ENCODE data around the gene FGFR1OP2.
"Not testable (repeated sequence)": the region's sequence is repeated elsewhere in the genome, so short reads cannot be mapped to it uniquely, and the experiment has no call there.

FGFR1OP2 gene
- 68.3 to 143 (median 83.7) reads per million in 9 experiments for total RNA-seq

DNA sequence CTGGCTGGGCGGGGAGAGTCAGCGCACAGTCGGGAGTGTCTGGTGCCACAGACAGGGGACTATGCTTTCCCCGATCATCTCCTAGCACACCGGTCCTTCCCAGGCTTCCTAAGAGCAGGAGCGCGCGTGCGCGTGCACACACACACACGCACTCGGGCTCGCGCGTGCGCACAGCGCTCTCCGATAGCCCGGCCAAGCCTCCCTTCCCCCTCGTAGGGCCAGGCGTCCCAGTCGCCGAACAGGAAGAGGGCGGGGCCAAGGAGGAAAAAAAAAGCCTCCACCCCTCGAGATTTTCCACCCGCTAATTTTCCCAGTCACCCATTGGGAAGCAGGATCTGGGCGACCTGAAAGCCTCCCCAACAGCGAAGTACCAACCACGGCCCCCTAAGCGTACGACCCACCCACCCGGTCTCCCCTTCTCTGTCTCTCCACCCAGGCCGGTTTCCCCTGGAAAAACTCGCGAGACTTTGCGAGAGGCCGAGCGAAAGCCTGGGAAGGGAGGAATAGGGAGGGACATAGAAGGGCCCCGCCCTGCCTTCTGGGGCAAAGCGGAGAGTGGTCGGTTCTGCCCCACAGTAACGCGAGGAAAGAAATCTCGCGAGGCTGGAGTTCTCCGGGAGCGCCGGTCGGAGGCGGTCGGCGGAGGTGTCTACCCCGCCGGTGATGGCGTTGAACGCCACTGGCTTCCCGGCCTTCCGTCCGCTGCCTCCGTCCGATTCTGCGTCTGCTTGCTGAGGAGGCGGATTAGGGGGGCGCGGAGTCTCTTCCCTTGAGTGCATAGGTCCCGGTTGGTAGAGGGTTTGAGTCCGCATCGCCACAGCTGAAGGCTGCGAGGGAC, at the start of gene FGFR1OP2, which contains the start of gene INTS13:
Gene FGFR1OP2 (plus strand): TSS at position 608 of the 838 bp plus-strand sequence. CDS start 15,689 bp downstream, outside the sequence.
Gene INTS13 (minus strand): TSS at position 119 of the 838 bp plus-strand sequence. CDS start 1,178 bp downstream, outside the sequence.
- no peaks in the 10 kb centered on the region for H3K9me3 Mint-ChIP-seq
- DNase-seq (peak; percentile 94 to 96 (median 95)), ATAC-seq (replicated peaks) (peak; percentile 89)
- H3K4me1 Mint-ChIP-seq (ENCODE audit: low read depth in 2 of 2): peaks cover 39 to 77% of the 10 kb centered on the region in 2 donors
- H3K27me3 Mint-ChIP-seq: no peaks in the 10 kb centered on the region
- H3K36me3 Mint-ChIP-seq (ENCODE audit: insufficient read depth): peaks cover 24% of the 10 kb centered on the region
- peak within 1 kb of the TSS; percentile 95 to 99 for H3K27ac Mint-ChIP-seq
- peak within 1 kb of the TSS; percentile 92 to 94 for H3K4me3 Mint-ChIP-seq

DNA sequence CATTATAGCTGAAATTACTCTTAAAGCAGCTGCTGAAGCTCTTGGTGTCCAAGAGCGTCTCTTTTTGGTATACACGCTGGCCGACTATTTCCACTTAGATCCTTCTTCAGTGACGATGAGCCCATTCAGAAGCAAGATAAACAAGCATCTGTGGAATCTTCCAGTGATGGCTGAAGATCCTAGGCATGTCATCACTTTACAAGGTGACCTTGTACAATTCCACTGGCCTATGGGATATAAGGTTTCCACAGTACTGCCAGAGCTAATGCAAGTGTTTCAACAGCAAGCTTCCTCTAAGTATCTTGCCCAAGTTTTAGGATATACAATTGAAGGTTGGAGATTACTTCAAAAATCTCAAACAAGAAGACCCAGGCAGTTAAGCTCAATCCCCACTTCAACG, 47.5 kb upstream of the FGFR1OP2 start:
- ATAC-seq (replicated peaks) (no peak), DNase-seq (no peak)
- H3K36me3 Mint-ChIP-seq (ENCODE audit: insufficient read depth): peaks cover 3% of the 10 kb centered on the region
- H3K9me3 Mint-ChIP-seq: no peaks in the 10 kb centered on the region
- no peak overlapping the region for H3K4me3 Mint-ChIP-seq
- no peaks in the 10 kb centered on the region for H3K27me3 Mint-ChIP-seq
- H3K27ac Mint-ChIP-seq: no peak overlapping the region
- H3K4me1 Mint-ChIP-seq (ENCODE audit: low read depth in 2 of 2): no peaks in the 10 kb centered on the region

DNA sequence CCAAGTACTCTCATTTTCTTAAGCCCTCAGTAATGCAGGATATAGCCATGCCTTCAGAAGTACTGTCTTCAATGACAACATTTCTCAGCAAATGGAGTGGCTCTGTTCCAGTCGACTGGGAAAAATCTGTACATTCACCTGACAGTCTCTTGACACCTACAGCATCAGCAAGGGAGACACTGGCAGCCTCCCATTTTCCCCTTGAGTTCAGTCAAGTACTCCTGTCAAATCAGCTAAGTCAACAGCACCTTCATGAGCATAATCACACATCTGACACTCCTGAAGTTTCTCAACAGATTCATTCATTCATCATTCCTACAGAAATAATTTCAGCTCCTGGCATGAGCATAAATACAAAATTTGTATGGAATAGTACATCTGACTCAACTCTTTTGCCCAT, 46.6 kb upstream of the FGFR1OP2 start:
- H3K36me3 Mint-ChIP-seq (ENCODE audit: insufficient read depth): peaks cover 3% of the 10 kb centered on the region
- H3K27me3 Mint-ChIP-seq: no peaks in the 10 kb centered on the region
- H3K4me3 Mint-ChIP-seq: no peak overlapping the region
- H3K4me1 Mint-ChIP-seq (ENCODE audit: low read depth in 2 of 2): no peaks in the 10 kb centered on the region
- no peak overlapping the region for H3K27ac Mint-ChIP-seq
- ATAC-seq (replicated peaks): no peak
- DNase-seq: no peak
- H3K9me3 Mint-ChIP-seq: no peaks in the 10 kb centered on the region

DNA sequence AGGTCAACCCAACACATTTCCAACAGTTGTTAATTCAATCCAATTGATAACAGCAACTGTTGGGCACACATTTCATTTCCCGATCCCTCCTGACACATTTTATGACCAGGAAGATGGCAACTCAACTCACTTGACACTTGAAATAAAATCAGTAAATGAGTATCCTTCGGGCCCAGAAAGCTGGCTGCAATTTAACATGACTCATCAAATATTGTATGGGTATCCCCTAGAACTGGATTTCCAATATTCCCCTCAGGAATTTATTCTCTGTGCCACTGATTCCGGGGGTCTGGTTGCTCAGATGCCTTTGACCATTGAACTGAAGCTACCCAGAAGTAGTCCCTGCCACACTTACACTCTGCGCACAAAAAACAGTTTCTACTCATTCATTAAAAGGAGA, 42.6 kb upstream of the FGFR1OP2 start:
- ATAC-seq (replicated peaks) (no peak), DNase-seq (no peak)
- Mint-ChIP-seq H3K27me3 (no peaks in the 10 kb centered on the region), H3K9me3 (no peaks in the 10 kb centered on the region), H3K4me1 (ENCODE audit: low read depth in 2 of 2) (peaks cover 0 to 1% of the 10 kb centered on the region in 2 donors), H3K4me3 (no peak overlapping the region), H3K36me3 (ENCODE audit: insufficient read depth) (peaks cover 7% of the 10 kb centered on the region), H3K27ac (no peak overlapping the region)

DNA sequence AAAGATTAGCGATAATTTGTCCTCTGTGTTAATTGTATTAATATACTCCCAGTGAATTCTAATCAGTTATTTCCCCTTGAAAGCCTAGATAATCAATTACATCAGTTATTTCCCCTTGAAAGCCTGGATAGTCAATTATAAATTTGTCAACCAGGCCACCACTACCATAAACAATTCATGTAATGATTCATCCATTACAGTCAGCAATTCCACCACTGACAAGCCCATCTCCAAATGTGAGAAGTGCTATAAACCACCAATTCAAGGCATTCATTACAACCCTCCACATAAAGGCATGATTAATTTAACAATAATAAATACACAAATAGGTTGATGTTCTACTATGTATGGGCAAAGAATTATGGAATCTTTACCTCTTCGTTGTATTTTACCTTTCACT, 41.4 kb upstream of the FGFR1OP2 start:
- ATAC-seq (replicated peaks): no peak
- DNase-seq: no peak
- Mint-ChIP-seq H3K36me3 (ENCODE audit: insufficient read depth) (peaks cover 7% of the 10 kb centered on the region), H3K9me3 (no peaks in the 10 kb centered on the region), H3K27ac (no peak overlapping the region), H3K4me1 (ENCODE audit: low read depth in 2 of 2) (peaks cover 1 to 3% of the 10 kb centered on the region in 2 donors), H3K4me3 (no peak overlapping the region), H3K27me3 (no peaks in the 10 kb centered on the region)

DNA sequence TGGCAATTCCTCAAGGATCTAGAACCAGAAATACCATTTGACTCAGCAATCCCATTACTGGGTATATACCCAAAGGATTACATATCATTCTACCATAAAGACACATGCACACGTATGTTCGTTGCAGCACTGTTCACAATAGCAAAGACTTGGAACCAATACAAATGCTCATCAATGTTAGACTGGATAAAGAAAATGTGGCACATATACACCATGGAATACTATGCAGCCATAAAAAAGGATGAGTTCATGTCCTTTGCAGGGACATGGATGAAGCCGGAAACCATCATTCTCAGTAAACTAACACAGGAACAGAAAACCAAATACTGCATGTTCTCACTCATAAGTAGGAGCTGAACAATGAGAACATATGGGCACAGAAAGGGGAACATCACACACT, 34.9 kb upstream of the FGFR1OP2 start:
- H3K4me3 Mint-ChIP-seq; ATAC-seq (replicated peaks); DNase-seq; H3K27ac Mint-ChIP-seq; H3K9me3 Mint-ChIP-seq; H3K27me3 Mint-ChIP-seq: not testable (repeated sequence)
- H3K36me3 Mint-ChIP-seq (ENCODE audit: insufficient read depth): peaks cover 41% of the 10 kb centered on the region
- peaks cover 1 to 16% of the 10 kb centered on the region in 2 donors for H3K4me1 Mint-ChIP-seq (ENCODE audit: low read depth in 2 of 2)

DNA sequence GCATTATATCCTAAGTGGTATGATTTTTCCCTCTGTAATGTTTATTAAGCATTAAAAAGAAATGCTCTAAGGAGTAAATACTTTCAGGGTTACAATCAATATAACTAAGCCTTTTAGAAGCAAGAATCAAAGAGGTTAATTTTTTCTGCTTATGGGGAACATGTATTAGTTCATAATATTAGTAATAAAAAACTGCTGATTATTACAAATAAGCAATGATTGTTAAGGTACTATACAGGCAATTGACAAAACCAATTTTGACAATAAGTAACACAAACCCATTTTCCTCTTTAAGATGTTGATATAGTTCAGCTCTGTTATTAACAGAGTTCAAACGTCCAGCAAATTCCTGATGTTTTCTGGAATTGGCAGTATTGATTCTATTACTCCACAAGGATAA, 32.2 kb upstream of the FGFR1OP2 start:
- H3K4me1 Mint-ChIP-seq (ENCODE audit: low read depth in 2 of 2): peaks cover 0 to 20% of the 10 kb centered on the region in 2 donors
- H3K27ac Mint-ChIP-seq: peak overlapping the region; percentile 29 to 32
- H3K27me3 Mint-ChIP-seq: no peaks in the 10 kb centered on the region
- no peak for DNase-seq
- H3K36me3 Mint-ChIP-seq (ENCODE audit: insufficient read depth): peaks cover 53% of the 10 kb centered on the region
- H3K9me3 Mint-ChIP-seq: no peaks in the 10 kb centered on the region
- no peak for ATAC-seq (replicated peaks)
- H3K4me3 Mint-ChIP-seq: no peak overlapping the region

DNA sequence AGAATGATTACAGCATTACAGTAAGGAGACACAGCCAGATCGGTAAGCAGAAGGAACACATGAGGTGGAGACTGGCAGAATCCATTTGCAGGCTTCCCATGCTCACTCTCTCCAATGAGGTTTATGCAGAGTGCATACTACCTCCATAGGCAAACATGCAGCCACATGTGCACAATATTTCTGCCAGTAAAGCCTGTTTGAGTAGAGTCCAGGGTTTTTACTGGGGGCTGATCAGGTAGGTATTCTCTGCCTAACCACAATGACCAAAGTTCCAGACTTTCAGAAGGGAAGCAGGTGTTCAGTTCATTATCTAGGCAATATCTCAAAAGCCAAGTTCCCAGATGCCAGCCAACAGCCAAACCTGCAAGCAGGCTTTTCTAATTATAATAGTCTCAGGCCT, 31.6 kb upstream of the FGFR1OP2 start:
- DNase-seq: no peak
- Mint-ChIP-seq H3K36me3 (ENCODE audit: insufficient read depth) (peaks cover 59% of the 10 kb centered on the region), H3K9me3 (no peaks in the 10 kb centered on the region), H3K27me3 (no peaks in the 10 kb centered on the region), H3K27ac (peak overlapping the region; percentile 29 to 32), H3K4me1 (ENCODE audit: low read depth in 2 of 2) (peaks cover 0 to 18% of the 10 kb centered on the region in 2 donors), H3K4me3 (no peak overlapping the region)
- no peak for ATAC-seq (replicated peaks)

DNA sequence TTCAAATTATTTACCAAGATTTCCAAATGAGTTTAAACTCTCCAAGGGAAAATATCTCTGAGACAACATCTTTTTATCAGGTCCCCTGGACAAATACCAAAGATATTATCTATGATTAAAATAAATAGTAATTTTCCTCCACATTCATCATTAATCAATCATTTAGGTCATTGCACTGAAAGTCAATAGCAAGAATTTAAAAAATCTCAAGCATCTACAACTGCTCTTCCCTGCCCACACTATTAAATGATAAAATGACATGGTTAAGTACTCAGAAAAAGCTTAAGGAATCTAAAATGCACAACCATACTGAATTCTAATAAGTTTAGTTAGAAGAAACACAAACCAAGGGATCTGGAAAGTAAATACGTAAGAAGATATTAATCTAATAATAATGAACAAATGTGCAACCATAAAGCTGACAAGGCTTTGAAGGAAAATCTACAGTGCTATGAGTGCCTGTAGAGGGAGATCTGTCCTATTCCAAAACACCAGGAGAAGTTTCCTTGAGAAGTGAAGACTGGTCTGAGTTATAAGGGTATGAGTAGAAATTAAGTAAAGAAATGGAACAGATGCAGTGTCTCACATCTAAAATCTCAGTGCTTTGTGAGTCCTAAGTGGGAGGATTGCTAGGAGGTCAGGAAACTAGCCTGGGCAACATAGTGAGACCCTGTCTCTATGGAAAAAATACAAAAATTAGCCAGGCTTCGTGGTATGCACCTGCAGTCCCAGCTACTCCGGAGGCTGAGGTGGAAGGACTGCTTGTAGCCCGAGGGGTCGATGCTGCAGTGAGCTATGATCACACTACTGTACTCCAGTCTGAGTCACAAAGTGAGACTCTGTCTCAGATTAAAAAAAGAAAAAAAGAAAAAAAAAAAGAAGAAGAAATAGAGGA, 19.7 kb upstream of the FGFR1OP2 start:
- Mint-ChIP-seq H3K4me1 (ENCODE audit: low read depth in 2 of 2) (peaks cover 0 to 5% of the 10 kb centered on the region in 2 donors), H3K9me3 (no peaks in the 10 kb centered on the region), H3K27ac (peak overlapping the region in 1 of 2 donors; percentile 54), H3K27me3 (no peaks in the 10 kb centered on the region), H3K4me3 (no peak overlapping the region), H3K36me3 (ENCODE audit: insufficient read depth) (peaks cover 62% of the 10 kb centered on the region)
- DNase-seq (no peak), ATAC-seq (replicated peaks) (no peak)

DNA sequence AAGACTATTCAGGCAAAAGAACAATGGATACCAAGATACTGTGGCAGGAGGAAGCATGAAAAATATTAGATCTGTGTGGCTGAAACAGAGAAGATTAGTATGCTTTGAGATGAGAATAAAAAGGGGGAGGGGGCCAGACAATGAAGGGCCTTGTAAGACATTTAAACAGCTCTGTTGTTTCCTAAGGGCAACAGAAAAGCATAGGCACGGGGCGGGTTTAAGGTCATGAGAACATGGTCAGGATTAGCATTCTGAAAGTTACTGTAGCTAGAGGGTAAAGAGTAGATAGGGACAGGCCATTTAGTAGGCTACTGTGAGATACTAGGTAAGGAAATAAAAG, 19.1 kb upstream of the FGFR1OP2 start:
- peaks cover 0 to 5% of the 10 kb centered on the region in 2 donors for H3K4me1 Mint-ChIP-seq (ENCODE audit: low read depth in 2 of 2)
- H3K9me3 Mint-ChIP-seq: no peaks in the 10 kb centered on the region
- H3K4me3 Mint-ChIP-seq: no peak overlapping the region
- ATAC-seq (replicated peaks) (no peak), DNase-seq (no peak)
- peaks cover 66% of the 10 kb centered on the region for H3K36me3 Mint-ChIP-seq (ENCODE audit: insufficient read depth)
- H3K27ac Mint-ChIP-seq: peak overlapping the region in 1 of 2 donors; percentile 54
- H3K27me3 Mint-ChIP-seq: no peaks in the 10 kb centered on the region

DNA sequence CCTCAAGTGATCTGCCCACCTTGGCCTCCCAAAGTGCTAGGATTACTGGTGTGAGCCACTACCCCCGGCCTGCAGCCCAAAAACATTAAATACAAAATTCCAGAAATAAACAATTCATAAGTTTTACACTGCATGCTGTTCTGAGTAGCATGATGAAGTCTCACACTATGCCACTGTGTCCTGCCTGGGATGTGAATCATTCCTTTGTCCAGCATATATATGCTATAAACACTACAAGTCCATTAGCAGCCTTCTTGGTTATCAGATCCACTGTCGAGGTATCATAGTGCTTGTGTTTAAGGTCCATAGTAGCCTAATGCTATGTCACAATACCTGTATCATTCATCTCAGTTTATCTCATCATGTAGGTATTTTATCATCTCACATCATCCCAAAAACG, 16.4 kb upstream of the FGFR1OP2 start:
- Mint-ChIP-seq H3K4me1 (ENCODE audit: low read depth in 2 of 2) (peaks cover 0 to 5% of the 10 kb centered on the region in 2 donors), H3K36me3 (ENCODE audit: insufficient read depth) (peaks cover 66% of the 10 kb centered on the region), H3K4me3 (no peak overlapping the region), H3K27me3 (no peaks in the 10 kb centered on the region), H3K9me3 (no peaks in the 10 kb centered on the region), H3K27ac (peak overlapping the region in 1 of 2 donors; percentile 49)
- ATAC-seq (replicated peaks) (no peak), DNase-seq (no peak)

DNA sequence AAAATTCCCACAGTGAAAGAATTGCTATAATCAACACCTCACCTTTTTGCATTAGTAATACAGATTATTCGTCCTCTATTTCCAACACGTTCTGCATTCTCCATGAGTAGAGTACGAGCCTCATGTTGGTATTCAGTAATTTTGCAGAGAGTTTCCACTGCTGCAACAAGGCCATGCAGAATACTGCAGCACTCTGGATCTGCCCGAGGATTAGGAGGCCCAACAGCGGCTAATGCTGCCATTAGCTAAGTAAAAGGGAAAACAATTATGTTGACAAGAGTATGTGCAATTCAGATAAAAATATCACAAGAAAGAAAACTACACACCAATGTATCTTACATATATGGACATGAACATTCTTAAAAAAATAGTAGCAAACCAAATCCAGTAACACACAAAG, 9.6 kb upstream of the FGFR1OP2 start:
- H3K4me3 Mint-ChIP-seq: no peak overlapping the region
- H3K27ac Mint-ChIP-seq: peak overlapping the region in 1 of 2 donors; percentile 63
- H3K4me1 Mint-ChIP-seq (ENCODE audit: low read depth in 2 of 2): peaks cover 25 to 26% of the 10 kb centered on the region in 2 donors
- ATAC-seq (replicated peaks): no peak
- H3K9me3 Mint-ChIP-seq: no peaks in the 10 kb centered on the region
- peaks cover 42% of the 10 kb centered on the region for H3K36me3 Mint-ChIP-seq (ENCODE audit: insufficient read depth)
- H3K27me3 Mint-ChIP-seq: no peaks in the 10 kb centered on the region
- no peak for DNase-seq

DNA sequence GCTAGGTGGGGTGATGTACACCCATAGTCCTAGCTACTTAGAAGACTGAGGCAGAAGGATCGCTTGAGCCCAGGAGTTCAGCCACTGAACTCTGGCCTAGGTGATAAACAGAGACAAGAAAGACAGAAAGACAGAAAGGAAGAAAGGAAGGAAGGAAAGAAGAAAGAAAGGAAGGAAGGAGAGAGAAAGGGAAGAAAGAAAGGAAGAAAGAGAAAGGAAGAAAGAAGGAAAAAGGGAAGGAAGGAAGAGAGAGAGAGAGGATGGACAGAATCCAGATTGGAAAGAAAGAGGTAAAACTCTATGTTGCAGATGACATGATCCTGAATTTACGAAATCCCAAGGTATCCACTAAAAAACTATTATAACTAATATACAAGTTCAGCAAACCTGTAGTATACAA, 8.7 kb upstream of the FGFR1OP2 start:
- H3K27ac Mint-ChIP-seq: peak overlapping the region in 1 of 2 donors; percentile 75
- peaks cover 27 to 29% of the 10 kb centered on the region in 2 donors for H3K4me1 Mint-ChIP-seq (ENCODE audit: low read depth in 2 of 2)
- H3K9me3 Mint-ChIP-seq: no peaks in the 10 kb centered on the region

More for the DNA sequence above, 8.7 kb upstream of the FGFR1OP2 start:
- H3K4me3 Mint-ChIP-seq: no peak overlapping the region
- DNase-seq (no peak), ATAC-seq (replicated peaks) (no peak)
- H3K36me3 Mint-ChIP-seq (ENCODE audit: insufficient read depth): peaks cover 35% of the 10 kb centered on the region
- H3K27me3 Mint-ChIP-seq: no peaks in the 10 kb centered on the region
